HG03280 (cell line): ENCODE results near the gene RNF225.
A peak's percentile ranks its signal among the peaks of the same experiment; 100 is the strongest.

Experiments
- ATAC-seq: cut with Tn5 transposase; IDR thresholded peaks from one replicate; pipeline ENCODE4 v1.9.1; 2021; ENCODE audit warnings: mild to moderate bottlenecking, moderate library complexity; ENCODE audit not compliant: unreplicated experiment

Gene RNF225

GRCh38 chr19:58395220-58395978 lies at the start of gene RNF225:
Gene RNF225, plus strand, starts transcription at chr19:58395656. Its CDS starts 434 bp downstream, at chr19:58396090.
- ATAC-seq: no peak

- ATAC-seq: peak; percentile 89
Measured at GRCh38 chr19:58346961-58347929, 48.2 kb upstream of the RNF225 start.

- ATAC-seq: peak; percentile 6
Measured at GRCh38 chr19:58348080-58348479, 47.4 kb upstream of the RNF225 start.

GRCh38 chr19:58349590-58349989 lies 45.9 kb upstream of the RNF225 start:
- no peak for ATAC-seq

- ATAC-seq: no peak
Measured at GRCh38 chr19:58350001-58350861, 45.2 kb upstream of the RNF225 start.

GRCh38 chr19:58350871-58351557 lies 44.4 kb upstream of the RNF225 start:
- ATAC-seq: no peak

- no peak for ATAC-seq
Measured at GRCh38 chr19:58351558-58351878, 43.9 kb upstream of the RNF225 start.

- no peak for ATAC-seq
Measured at GRCh38 chr19:58351990-58352755, 43.3 kb upstream of the RNF225 start.

- no peak for ATAC-seq
Measured at GRCh38 chr19:58352760-58353671, 42.4 kb upstream of the RNF225 start, which contains the start of gene A1BG. Gene A1BG, minus strand, starts transcription at chr19:58353492. Its CDS starts 55 bp downstream, at chr19:58353437.

GRCh38 chr19:58353717-58354477 lies 41.6 kb upstream of the RNF225 start:
- ATAC-seq: no peak

GRCh38 chr19:58354478-58355030 lies 40.9 kb upstream of the RNF225 start:
- no peak for ATAC-seq

- no peak for ATAC-seq
Measured at GRCh38 chr19:58355215-58355796, 40.1 kb upstream of the RNF225 start.

- no peak for ATAC-seq
Measured at GRCh38 chr19:58355908-58356765, 39.3 kb upstream of the RNF225 start.

- no peak for ATAC-seq
Measured at GRCh38 chr19:58356766-58357480, 38.5 kb upstream of the RNF225 start.

- ATAC-seq: no peak
Measured at GRCh38 chr19:58357481-58358145, 37.8 kb upstream of the RNF225 start.
